Measurements from ENCODE around the gene GLP2R.

The GLP2R gene

GRCh38 chr17:9860851-9861250 is 35.1 kb downstream of the GLP2R start:
- no peak overlapping the region for H3K27ac Mint-ChIP-seq
- no peaks in the 10 kb centered on the region for H3K27me3 Mint-ChIP-seq
- H3K9me3 Mint-ChIP-seq: peaks cover 10% of the 10 kb centered on the region
- no peak for ATAC-seq
- no peak overlapping the region for H3K4me3 Mint-ChIP-seq
- no peaks in the 10 kb centered on the region for H3K4me1 Mint-ChIP-seq
- no peaks in the 10 kb centered on the region for H3K36me3 Mint-ChIP-seq

- no peaks in the 10 kb centered on the region for H3K27me3 Mint-ChIP-seq
- no peaks in the 10 kb centered on the region for H3K4me1 Mint-ChIP-seq
- no peak overlapping the region for H3K4me3 Mint-ChIP-seq
- no peaks in the 10 kb centered on the region for H3K36me3 Mint-ChIP-seq
- ATAC-seq: no peak
- H3K9me3 Mint-ChIP-seq: peaks cover 10% of the 10 kb centered on the region
- no peak overlapping the region for H3K27ac Mint-ChIP-seq
Observed at GRCh38 chr17:9862220-9862619, 36.5 kb downstream of the GLP2R start.

GRCh38 chr17:9862949-9863348 is 37.2 kb downstream of the GLP2R start:
- Mint-ChIP-seq H3K9me3 (peaks cover 10% of the 10 kb centered on the region), H3K27ac (no peak overlapping the region), H3K27me3 (no peaks in the 10 kb centered on the region), H3K4me1 (no peaks in the 10 kb centered on the region), H3K4me3 (no peak overlapping the region), H3K36me3 (no peaks in the 10 kb centered on the region)
- no peak for ATAC-seq

GRCh38 chr17:9865586-9865985 is 39.9 kb downstream of the GLP2R start:
- Mint-ChIP-seq H3K27me3 (peaks cover 12% of the 10 kb centered on the region), H3K4me3 (no peak overlapping the region), H3K27ac (no peak overlapping the region), H3K4me1 (no peaks in the 10 kb centered on the region), H3K36me3 (no peaks in the 10 kb centered on the region), H3K9me3 (peaks cover 8% of the 10 kb centered on the region)
- ATAC-seq: no peak

- no peaks in the 10 kb centered on the region for H3K4me1 Mint-ChIP-seq
- H3K27me3 Mint-ChIP-seq: peaks cover 12% of the 10 kb centered on the region
- no peak overlapping the region for H3K27ac Mint-ChIP-seq
Observed at GRCh38 chr17:9868552-9868951, 42.8 kb downstream of the GLP2R start.

GRCh38 chr17:9872852-9873251 is 47.1 kb downstream of the GLP2R start:
- Mint-ChIP-seq H3K9me3 (no peaks in the 10 kb centered on the region), H3K36me3 (no peaks in the 10 kb centered on the region), H3K4me3 (no peak overlapping the region), H3K27me3 (peaks cover 24% of the 10 kb centered on the region), H3K4me1 (no peaks in the 10 kb centered on the region), H3K27ac (no peak overlapping the region)
- ATAC-seq: no peak

More at GRCh38 chr17:9868552-9868951, 42.8 kb downstream of the GLP2R start:
- H3K9me3 Mint-ChIP-seq: peaks cover 4% of the 10 kb centered on the region
- no peak overlapping the region for H3K4me3 Mint-ChIP-seq
- ATAC-seq: no peak
- no peaks in the 10 kb centered on the region for H3K36me3 Mint-ChIP-seq

GRCh38 chr17:9874722-9875121 is 49.0 kb downstream of the GLP2R start:
- no peak for ATAC-seq
- Mint-ChIP-seq H3K27me3 (peaks cover 13% of the 10 kb centered on the region), H3K27ac (no peak overlapping the region), H3K9me3 (no peaks in the 10 kb centered on the region), H3K4me3 (no peak overlapping the region), H3K4me1 (no peaks in the 10 kb centered on the region), H3K36me3 (no peaks in the 10 kb centered on the region)

- H3K27me3 Mint-ChIP-seq: peaks cover 11% of the 10 kb centered on the region
- no peaks in the 10 kb centered on the region for H3K4me1 Mint-ChIP-seq
- ATAC-seq: no peak
- H3K4me3 Mint-ChIP-seq: no peak overlapping the region
- peaks cover 2% of the 10 kb centered on the region for H3K9me3 Mint-ChIP-seq
- H3K27ac Mint-ChIP-seq: no peak overlapping the region
- no peaks in the 10 kb centered on the region for H3K36me3 Mint-ChIP-seq
Observed at GRCh38 chr17:9875441-9875840, 49.7 kb downstream of the GLP2R start.

- no peak for ATAC-seq
- H3K36me3 Mint-ChIP-seq: no peaks in the 10 kb centered on the region
- H3K27ac Mint-ChIP-seq: no peak overlapping the region
- H3K4me3 Mint-ChIP-seq: no peak overlapping the region
- peaks cover 11% of the 10 kb centered on the region for H3K27me3 Mint-ChIP-seq
- H3K9me3 Mint-ChIP-seq: peaks cover 11% of the 10 kb centered on the region
- no peaks in the 10 kb centered on the region for H3K4me1 Mint-ChIP-seq
Observed at GRCh38 chr17:9878356-9878755, 52.6 kb downstream of the GLP2R start.

GRCh38 chr17:9878786-9879525 is 53.2 kb downstream of the GLP2R start:
- ATAC-seq: no peak
- no peak overlapping the region for H3K27ac Mint-ChIP-seq
- peaks cover 15% of the 10 kb centered on the region for H3K9me3 Mint-ChIP-seq
- H3K36me3 Mint-ChIP-seq: no peaks in the 10 kb centered on the region
- H3K4me3 Mint-ChIP-seq: no peak overlapping the region
- peaks cover 11% of the 10 kb centered on the region for H3K27me3 Mint-ChIP-seq
- H3K4me1 Mint-ChIP-seq: no peaks in the 10 kb centered on the region

GRCh38 chr17:9880582-9880999 is 54.9 kb downstream of the GLP2R start:
- Mint-ChIP-seq H3K9me3 (peaks cover 15% of the 10 kb centered on the region), H3K4me3 (no peak overlapping the region), H3K36me3 (no peaks in the 10 kb centered on the region), H3K4me1 (no peaks in the 10 kb centered on the region), H3K27ac (no peak overlapping the region), H3K27me3 (peaks cover 7% of the 10 kb centered on the region)
- ATAC-seq: peak; percentile 50

- Mint-ChIP-seq H3K36me3 (no peaks in the 10 kb centered on the region), H3K4me1 (no peaks in the 10 kb centered on the region), H3K4me3 (no peak overlapping the region), H3K27me3 (no peaks in the 10 kb centered on the region), H3K9me3 (peaks cover 15% of the 10 kb centered on the region), H3K27ac (no peak overlapping the region)
- no peak for ATAC-seq
Observed at GRCh38 chr17:9883451-9883850, 57.7 kb downstream of the GLP2R start.

GRCh38 chr17:9886141-9886930 is 60.6 kb downstream of the GLP2R start:
- H3K4me3 Mint-ChIP-seq: no peak overlapping the region
- no peaks in the 10 kb centered on the region for H3K36me3 Mint-ChIP-seq
- no peak overlapping the region for H3K27ac Mint-ChIP-seq
- ATAC-seq: no peak
- H3K4me1 Mint-ChIP-seq: no peaks in the 10 kb centered on the region
- peaks cover 13% of the 10 kb centered on the region for H3K9me3 Mint-ChIP-seq
- H3K27me3 Mint-ChIP-seq: no peaks in the 10 kb centered on the region

GRCh38 chr17:9887508-9887907 is 61.8 kb downstream of the GLP2R start:
- Mint-ChIP-seq H3K9me3 (peaks cover 8% of the 10 kb centered on the region), H3K27me3 (no peaks in the 10 kb centered on the region), H3K4me3 (no peak overlapping the region), H3K4me1 (no peaks in the 10 kb centered on the region), H3K36me3 (no peaks in the 10 kb centered on the region), H3K27ac (no peak overlapping the region)
- no peak for ATAC-seq

GRCh38 chr17:9890124-9890523 is 64.4 kb downstream of the GLP2R start:
- Mint-ChIP-seq H3K4me1 (no peaks in the 10 kb centered on the region), H3K36me3 (no peaks in the 10 kb centered on the region), H3K9me3 (no peaks in the 10 kb centered on the region), H3K27me3 (no peaks in the 10 kb centered on the region), H3K27ac (no peak overlapping the region), H3K4me3 (no peak overlapping the region)
- no peak for ATAC-seq

All from stimulated activated memory B cell treated with anti-CD40 and anti-IgM and Interleukin-4, amounts not matched to agents 10 μg/mL and 1 μg/mL and 100 μg/mL, for 72 hours (primary cell).